ENCODE measurements around the gene BCAR1.
"Not testable (repeated sequence)": the region's sequence is repeated elsewhere in the genome, so short reads cannot be mapped to it uniquely, and the experiment has no call there.

BCAR1 gene

GRCh38 chr16:75240633-75241032, 10.8 kb downstream of the BCAR1 start:
- FAIRE-seq; DNase-seq (ENCODE audit: low spot score): not testable (repeated sequence)

DNA sequence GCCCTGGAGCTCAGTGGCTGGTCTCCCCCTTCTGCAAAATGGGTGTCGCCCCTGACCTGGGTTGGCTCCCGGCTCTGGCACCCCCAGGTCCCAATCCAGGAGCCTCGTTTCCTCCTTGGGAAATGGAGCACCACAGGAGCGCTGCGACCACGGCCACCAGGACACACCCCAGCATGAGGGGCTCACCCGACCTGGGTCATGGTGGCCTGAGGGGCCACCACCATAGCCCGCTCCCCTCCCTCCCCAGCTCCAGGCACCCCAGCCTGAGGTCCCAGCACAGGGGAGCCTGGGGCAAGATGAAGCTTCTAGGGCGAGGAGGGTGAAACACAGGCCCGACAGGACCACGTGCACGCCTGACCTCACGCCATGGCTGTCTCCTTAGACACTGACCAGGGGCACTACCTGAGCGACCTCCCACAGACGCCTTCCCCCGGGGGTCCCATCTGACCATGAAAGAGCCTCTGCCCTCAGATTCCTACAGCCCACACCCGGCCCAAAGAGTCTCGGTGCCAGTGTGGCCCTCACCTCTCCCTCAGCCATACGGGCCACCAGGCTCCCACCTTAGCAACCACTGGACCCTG, 11.8 kb downstream of the BCAR1 start:
- FAIRE-seq (no peak), DNase-seq (ENCODE audit: low spot score) (no peak)

DNA sequence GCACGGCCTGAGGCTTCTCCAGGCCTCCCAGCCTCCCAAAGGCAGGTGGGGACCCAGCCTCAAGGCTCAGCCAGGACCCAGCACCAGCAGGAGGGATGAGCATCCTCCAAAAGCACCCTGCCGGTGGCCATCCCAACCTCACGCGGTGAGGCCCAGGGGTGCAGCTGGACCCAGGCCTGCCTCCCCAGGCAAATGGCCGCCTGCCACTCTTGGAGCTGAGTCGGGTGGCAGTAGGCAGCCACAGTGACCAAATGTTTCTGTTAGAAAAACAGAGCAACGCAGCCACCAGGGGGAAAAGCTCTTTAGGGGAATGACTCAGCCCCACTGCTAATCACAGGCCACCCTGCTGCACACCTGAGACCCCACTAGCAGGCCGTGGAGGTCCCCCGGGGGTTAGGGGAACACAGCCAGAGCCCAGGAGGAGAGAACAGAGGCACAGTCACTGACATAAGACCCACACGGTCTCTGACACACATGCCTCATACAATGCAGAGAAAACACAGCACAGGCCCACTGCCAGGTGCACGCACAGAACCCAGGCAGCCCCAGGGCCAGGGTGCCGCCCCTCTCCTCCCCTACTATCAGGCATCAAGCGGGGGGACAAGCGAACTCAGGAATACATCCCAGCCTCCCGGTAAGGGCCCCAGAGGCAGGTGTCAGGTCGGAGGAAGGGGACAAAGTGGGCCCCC, 12.4 kb downstream of the BCAR1 start:
- FAIRE-seq: no peak

DNA sequence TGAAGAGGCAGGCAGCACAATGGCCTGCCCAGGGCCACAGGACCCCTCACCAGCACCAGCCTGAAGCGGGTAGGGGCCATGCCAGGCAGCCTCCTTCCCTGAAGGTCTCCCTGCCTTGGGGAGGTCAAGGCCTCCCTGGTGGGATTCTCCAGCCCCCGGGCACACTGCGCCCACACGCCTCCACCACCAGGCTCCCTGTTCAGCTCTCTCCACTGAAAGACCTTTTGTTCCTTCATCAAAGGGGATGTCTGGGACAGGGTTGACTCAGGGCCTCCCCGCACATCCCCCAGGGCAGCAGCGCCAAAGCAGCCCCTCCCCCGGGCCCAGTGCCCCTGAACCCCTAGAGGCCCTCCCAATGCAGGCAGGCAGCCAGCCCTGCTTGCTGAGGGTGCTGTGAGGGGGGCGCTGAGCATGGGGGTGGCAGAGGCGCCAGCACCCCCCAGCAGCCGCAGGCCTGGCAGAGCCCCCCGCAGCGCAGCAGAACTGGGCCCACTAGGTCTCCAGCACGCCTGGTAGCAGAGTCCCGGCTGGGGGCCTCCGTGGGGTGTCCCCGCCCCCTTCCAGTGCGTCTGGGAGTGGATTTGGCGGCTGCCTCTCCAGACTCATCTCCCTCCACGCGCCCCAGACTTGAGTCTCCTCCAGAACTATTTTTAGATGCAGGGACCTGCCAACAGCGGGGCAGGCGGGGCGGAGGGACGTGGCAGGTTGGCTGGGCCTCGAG, 13.1 kb downstream of the BCAR1 start:
- DNase-seq (ENCODE audit: low spot score) (no peak), FAIRE-seq (no peak)

More for the DNA sequence above, 12.4 kb downstream of the BCAR1 start:
- DNase-seq (ENCODE audit: low spot score): no peak

- no peak for DNase-seq (ENCODE audit: low spot score)
- no peak for FAIRE-seq
Measured at GRCh38 chr16:75237398-75238131, 13.9 kb downstream of the BCAR1 start.

DNA sequence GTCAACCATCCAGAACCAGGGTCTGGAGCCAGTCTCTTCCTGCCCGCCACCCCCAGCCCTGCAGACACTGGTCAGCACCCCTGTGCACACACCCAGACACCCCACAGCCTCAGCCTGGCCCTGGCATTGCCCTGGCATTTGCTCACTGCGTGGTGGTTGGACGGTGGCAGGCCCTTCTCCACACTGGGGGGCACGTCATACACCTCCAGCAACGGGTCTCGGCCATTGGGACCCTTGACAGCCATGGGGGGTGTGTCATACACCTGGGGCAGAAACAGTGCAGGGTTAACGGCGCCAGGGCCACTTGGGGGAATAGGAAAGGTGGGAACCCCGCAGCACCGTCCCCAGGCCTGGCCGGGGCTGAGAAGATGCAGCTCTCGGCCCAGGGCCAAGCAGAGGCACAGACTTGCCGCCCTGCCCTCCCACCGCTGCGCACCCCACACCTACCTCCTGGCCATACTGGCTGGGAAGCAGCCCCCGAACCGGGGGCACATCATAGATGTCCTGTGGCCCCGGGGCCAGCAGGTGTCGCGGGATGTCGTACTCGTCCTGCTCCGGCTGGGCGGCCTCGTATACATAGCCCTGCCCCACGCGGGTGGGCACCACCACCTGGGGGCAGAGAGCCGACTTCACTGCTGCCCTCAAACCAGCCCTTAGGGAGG, 14.6 kb downstream of the BCAR1 start:
- DNase-seq (ENCODE audit: low spot score): no peak
- no peak for FAIRE-seq

GRCh38 chr16:75236232-75236631, 15.2 kb downstream of the BCAR1 start:
- FAIRE-seq (no peak), DNase-seq (ENCODE audit: low spot score) (no peak)

- FAIRE-seq: no peak
- no peak for DNase-seq (ENCODE audit: low spot score)
Measured at GRCh38 chr16:75235721-75236193, 15.7 kb downstream of the BCAR1 start.

GRCh38 chr16:75234856-75235696, 16.3 kb downstream of the BCAR1 start:
- FAIRE-seq: no peak
- no peak for DNase-seq (ENCODE audit: low spot score)

- no peak for DNase-seq (ENCODE audit: low spot score)
- no peak for FAIRE-seq
Measured at GRCh38 chr16:75233611-75233938, 17.8 kb downstream of the BCAR1 start.

GRCh38 chr16:75231570-75231969, 19.9 kb downstream of the BCAR1 start:
- no peak for FAIRE-seq
- no peak for DNase-seq (ENCODE audit: low spot score)

DNA sequence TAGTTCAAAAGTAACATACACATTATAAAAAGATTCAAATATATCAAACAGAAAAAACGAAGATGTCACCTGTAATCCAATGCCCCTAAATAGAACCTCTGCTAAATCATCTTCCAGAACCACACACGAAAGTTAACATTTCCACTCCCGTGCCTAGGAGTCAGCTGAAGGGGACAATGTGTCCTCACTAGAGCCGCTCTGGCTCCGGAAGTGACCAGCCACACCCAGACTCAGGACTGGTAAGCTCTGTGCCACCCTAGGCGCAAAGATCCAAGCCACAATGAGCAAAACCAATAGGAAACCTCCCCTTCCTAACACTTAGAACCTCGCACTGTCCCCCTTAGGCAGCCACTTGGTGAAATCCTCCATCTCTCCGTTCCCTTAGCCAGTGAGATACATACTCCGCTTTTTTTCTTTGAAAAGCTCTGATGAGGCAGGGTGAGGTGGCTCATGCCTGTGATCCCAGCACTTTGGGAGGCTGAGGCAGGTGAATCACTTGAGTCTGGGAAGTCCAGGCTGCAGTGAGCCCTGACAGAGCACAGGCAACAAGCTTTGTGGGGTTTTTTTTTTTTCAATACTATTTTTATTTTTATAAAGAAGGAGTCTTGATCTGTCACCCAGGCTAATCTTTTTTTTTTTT, 20.8 kb downstream of the BCAR1 start:
- DNase-seq (ENCODE audit: low spot score): no peak
- FAIRE-seq: no peak

DNA sequence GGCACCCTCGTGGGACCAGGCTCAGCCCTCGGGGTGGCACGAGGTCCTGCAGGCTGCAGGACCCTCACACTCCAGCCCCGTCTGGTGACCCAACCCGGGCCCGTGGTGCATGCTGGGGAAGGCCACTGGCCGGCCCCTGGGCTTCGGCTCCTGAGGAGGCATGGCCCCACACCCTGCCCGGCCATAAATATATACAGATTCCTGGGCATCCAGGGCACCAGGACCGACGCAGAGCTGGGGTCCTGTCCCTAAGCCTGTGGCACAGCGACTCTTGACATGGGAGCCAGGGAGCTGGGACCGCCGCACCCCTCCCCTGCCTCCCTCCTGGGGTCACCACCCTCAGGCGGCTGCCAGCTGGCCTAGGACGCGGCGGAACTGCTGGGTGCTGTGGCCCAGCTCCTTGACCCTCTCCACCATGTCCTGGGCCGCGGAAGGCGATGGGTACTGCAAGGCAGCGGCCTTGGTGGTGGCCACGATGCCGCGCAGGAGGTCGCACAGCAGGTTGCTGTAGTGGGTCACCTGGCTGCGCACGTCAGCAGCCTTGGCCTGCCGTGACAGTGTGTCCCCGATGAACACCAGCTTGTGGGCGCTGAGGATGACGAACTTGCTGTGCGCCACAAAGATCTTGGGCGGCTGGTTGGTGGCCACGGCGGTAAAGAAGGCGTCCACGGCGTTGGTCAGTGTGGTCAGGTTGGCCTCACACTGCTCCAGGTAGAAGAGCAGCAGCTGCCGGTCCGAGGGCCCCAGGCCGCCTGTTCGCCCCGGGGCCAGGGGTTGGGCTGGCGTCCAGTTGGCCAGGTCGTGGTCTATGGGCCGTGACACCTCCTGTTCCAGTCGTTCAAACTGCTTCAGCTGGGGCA, 22.0 kb downstream of the BCAR1 start:
- DNase-seq (ENCODE audit: low spot score) (no peak), FAIRE-seq (no peak)

GRCh38 chr16:75228143-75228976, 23.1 kb downstream of the BCAR1 start:
- FAIRE-seq: no peak

GRCh38 chr16:75227361-75228142, 23.9 kb downstream of the BCAR1 start:
- DNase-seq (ENCODE audit: low spot score) (no peak), FAIRE-seq (no peak)

More at GRCh38 chr16:75228143-75228976, 23.1 kb downstream of the BCAR1 start:
- no peak for DNase-seq (ENCODE audit: low spot score)

GRCh38 chr16:75226550-75227360, 24.7 kb downstream of the BCAR1 start:
- no peak for DNase-seq (ENCODE audit: low spot score)
- no peak for FAIRE-seq
